T-helper 1 cell treated with Interleukin-12 subunit alpha and Interleukin-12 subunit beta and Interleukin-4 antibody, amounts not matched to agents 30 μg/mL and 1 μg/mL, for 36 hours (primary cell): ENCODE results near the gene DNAI2.

Experiments used
- H3K27ac Mint-ChIP-seq: one replicate; pipeline ENCODE4 v1.8.0; 2021; ENCODE audit warnings: mild to moderate bottlenecking, mixed read lengths
- H3K27me3 Mint-ChIP-seq: one replicate; pipeline ENCODE4 v1.8.0; 2021; ENCODE audit warnings: low read depth, mixed read lengths
- H3K36me3 Mint-ChIP-seq: one replicate; pipeline ENCODE4 v1.8.0; 2021; ENCODE audit warnings: low read depth, mixed read lengths
- H3K4me1 Mint-ChIP-seq: one replicate; pipeline ENCODE4 v1.8.0; 2021; ENCODE audit warnings: low read depth, mixed read lengths
- H3K4me3 Mint-ChIP-seq: one replicate; pipeline ENCODE4 v1.8.0; 2021; ENCODE audit warnings: mild to moderate bottlenecking, moderate library complexity, mixed read lengths
- H3K9me3 Mint-ChIP-seq: one replicate; pipeline ENCODE4 v1.8.0; 2021; ENCODE audit warnings: mixed read lengths

The DNAI2 gene

DNA sequence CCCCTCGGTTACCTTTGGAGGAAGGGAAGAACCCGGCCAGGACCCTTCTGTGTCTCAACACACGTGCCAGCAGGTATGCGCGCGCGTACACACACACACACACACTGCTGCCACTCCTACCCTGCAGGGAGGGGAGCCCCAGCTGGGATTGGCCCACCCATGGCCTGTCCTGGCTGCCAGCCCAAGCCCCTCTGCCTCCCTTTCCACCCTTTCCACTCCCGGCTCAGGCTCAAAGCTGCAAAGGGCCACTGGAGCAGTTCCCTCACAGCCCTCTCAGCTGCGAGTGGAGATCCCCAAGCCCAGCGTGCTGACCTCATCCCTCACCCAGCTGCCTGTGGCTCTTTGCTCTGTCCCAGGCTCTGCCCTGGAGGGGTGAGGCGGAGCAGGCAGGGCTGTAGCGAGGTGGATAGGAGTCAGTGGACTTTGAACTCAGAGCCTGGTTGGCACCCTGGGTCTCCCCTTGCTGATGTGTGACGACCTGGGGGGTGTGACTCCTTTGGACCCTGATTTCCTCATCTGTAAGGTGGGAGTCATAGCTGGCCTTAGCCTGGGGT lies 66.5 kb downstream of the DNAI2 start:
- no peaks in the 10 kb centered on the region for H3K36me3 Mint-ChIP-seq
- H3K9me3 Mint-ChIP-seq, result no peaks in the 10 kb centered on the region
- H3K27me3 Mint-ChIP-seq, result no peaks in the 10 kb centered on the region
- H3K4me3 Mint-ChIP-seq, result no peak overlapping the region
- H3K27ac Mint-ChIP-seq, result no peak overlapping the region
- no peaks in the 10 kb centered on the region for H3K4me1 Mint-ChIP-seq

DNA sequence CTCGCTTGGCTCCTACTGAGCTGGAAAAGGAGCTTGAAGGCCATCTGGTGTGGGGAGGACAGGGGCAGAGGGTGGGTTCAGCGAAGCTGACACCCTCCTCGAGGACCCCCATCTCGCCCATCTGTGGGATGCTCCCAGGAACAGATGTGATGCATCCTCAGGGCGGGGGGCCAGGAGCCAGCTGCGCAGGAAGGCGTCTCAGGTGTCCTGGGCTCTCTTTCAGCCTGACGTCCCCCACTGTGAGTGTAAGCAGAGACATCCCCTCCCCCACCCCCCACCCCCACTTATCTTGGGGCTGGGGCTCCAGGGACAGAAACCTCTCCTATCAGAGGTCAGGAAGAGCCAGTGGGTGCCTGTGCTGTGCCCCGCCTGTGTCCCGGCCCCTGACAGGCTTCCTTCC lies 68.2 kb downstream of the DNAI2 start:
- Mint-ChIP-seq H3K36me3 (no peaks in the 10 kb centered on the region), H3K9me3 (no peaks in the 10 kb centered on the region), H3K4me1 (no peaks in the 10 kb centered on the region), H3K27me3 (no peaks in the 10 kb centered on the region), H3K4me3 (no peak overlapping the region), H3K27ac (no peak overlapping the region)

DNA sequence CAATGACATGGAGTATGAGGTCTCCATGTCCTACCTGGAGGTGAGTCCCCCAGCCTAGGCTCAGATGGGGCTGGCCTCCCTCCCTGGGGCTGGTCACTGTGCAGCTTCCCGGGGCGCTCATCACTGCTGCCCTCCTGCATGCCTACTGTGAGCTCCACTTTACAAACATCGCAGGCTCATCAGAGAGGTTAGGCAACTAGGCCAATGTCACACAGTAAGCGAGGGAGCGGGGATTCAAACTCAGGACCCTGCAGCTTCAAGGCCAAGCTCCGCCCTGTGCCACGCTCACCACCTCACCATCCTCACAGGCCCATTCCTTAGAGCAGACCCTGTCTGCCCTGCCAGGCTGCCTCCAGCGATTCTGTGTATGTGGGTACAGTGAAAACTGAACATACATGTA lies 69.1 kb downstream of the DNAI2 start:
- no peaks in the 10 kb centered on the region for H3K36me3 Mint-ChIP-seq
- no peaks in the 10 kb centered on the region for H3K4me1 Mint-ChIP-seq
- H3K9me3 Mint-ChIP-seq, result no peaks in the 10 kb centered on the region
- peaks cover 3% of the 10 kb centered on the region for H3K27me3 Mint-ChIP-seq
- no peak overlapping the region for H3K27ac Mint-ChIP-seq
- H3K4me3 Mint-ChIP-seq, result no peak overlapping the region

DNA sequence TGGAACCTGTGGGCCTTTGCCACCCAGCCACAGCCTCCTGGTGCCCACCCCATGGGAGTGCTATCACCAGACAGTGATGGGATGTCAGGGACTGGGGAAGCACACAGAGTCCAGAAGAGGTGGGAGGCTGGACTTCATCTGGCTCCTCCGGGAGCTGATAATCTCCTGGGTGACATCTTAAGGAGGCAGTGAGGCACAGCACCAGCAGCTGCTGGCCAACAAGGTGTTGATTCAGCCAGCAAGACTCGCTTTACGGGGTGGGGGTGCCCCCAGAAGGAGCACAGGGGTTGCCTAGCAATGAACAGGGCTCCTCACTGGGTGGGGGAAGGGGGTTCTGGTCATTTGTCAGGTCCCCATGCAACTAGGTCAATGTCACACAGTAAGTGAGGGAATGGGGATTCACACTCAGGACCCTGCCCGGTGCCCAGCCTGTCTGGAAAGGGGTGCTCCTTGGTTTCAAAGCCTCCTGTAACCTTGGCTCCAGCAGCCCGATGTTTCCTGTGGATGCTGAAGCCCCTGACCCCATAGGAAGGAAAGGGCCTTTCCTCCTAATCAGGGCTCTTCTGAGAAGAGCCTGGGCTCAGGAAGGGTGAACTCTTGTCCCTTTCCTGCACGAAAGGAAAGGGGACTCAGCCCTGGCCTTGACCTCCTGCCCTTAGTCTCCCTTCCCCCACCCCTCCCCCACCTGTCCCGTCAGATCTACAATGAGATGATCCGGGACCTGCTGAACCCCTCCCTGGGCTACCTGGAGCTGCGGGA lies 69.7 kb downstream of the DNAI2 start:
- H3K27me3 Mint-ChIP-seq, result peaks cover 8% of the 10 kb centered on the region

DNA sequence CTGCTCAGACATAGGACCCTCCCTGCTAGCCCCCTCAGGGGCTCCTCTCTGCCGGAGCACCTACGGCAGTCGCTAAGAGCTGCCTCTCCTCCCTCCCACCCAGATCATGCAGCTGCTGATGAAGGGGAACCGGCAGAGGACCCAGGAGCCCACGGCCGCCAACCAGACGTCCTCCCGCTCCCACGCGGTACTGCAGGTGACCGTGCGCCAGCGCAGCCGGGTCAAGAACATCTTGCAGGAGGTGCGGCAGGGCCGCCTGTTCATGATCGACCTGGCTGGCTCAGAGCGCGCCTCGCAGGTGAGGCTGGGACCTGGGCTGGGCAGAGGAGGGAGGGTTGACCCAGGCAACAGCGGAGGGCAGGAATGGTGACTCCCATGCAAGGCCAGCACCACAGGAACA lies 70.6 kb downstream of the DNAI2 start:
- Mint-ChIP-seq H3K4me3 (no peak overlapping the region), H3K36me3 (no peaks in the 10 kb centered on the region), H3K27ac (no peak overlapping the region), H3K9me3 (no peaks in the 10 kb centered on the region), H3K27me3 (peaks cover 12% of the 10 kb centered on the region), H3K4me1 (no peaks in the 10 kb centered on the region)

More for the DNA sequence above, 69.7 kb downstream of the DNAI2 start:
- H3K27ac Mint-ChIP-seq, result no peak overlapping the region
- H3K36me3 Mint-ChIP-seq, result no peaks in the 10 kb centered on the region
- no peak overlapping the region for H3K4me3 Mint-ChIP-seq
- no peaks in the 10 kb centered on the region for H3K9me3 Mint-ChIP-seq
- no peaks in the 10 kb centered on the region for H3K4me1 Mint-ChIP-seq

DNA sequence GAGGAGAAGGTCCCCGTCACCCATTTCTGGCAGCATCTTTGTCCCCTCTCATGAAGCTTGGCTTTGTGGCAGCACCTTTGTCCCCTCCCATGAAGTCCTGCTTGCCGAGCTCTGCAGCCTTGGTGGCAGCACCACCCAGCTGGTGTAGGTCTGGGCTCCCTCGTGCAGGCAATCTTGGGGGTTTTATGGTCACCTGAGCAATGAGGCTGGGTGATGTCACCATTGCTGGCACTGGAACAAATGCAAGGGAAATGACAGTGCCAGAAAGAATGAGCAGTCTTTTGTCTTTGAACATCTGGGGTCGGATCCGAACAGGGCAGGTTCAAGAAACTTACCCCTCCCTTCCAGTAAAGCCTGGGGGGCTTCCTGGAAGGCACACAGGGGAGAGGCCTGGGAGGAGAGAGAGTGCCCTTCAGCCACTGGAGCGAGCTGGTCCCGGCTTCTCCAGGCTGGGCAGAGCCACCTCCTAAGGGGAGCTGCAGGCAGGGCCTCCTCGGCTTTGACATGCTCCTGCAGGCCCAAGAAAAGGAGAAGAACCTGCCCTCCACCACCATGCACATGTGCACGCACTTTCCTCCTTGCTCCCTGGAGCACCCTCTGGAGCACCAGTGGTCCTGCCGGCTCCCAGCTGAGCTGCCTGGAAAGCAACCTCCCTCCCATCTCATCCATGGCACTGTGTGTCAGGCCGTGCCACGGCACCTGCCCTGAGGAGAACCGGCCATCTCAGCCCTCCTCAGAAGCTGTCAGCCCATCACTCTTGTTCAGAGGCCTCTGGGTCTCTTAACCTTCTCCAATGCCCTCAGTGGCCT lies 71.6 kb downstream of the DNAI2 start:
- Mint-ChIP-seq H3K27ac (no peak overlapping the region), H3K4me1 (no peaks in the 10 kb centered on the region), H3K4me3 (no peak overlapping the region), H3K27me3 (peaks cover 19% of the 10 kb centered on the region), H3K36me3 (no peaks in the 10 kb centered on the region), H3K9me3 (no peaks in the 10 kb centered on the region)

DNA sequence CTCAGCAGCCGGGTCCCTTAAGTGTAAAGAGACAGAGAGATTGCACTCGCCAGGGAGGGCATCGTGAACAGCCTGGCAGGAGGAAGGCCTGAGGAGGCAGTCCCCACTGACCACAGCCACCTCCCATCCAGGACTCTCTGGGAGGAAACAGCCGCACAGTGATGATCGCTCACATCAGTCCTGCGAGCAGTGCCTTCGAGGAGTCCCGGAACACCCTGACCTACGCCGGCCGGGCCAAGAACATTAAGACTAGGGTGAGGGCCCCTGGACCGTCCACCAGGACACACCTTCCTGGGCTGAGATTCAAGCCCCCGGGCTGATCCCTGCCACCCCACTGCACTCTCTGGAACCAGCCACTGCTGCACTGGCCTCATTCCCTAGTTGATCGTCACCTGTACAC lies 73.6 kb downstream of the DNAI2 start:
- Mint-ChIP-seq H3K27ac (no peak overlapping the region), H3K4me3 (no peak overlapping the region), H3K9me3 (no peaks in the 10 kb centered on the region), H3K27me3 (peaks cover 28% of the 10 kb centered on the region), H3K36me3 (no peaks in the 10 kb centered on the region), H3K4me1 (no peaks in the 10 kb centered on the region)

DNA sequence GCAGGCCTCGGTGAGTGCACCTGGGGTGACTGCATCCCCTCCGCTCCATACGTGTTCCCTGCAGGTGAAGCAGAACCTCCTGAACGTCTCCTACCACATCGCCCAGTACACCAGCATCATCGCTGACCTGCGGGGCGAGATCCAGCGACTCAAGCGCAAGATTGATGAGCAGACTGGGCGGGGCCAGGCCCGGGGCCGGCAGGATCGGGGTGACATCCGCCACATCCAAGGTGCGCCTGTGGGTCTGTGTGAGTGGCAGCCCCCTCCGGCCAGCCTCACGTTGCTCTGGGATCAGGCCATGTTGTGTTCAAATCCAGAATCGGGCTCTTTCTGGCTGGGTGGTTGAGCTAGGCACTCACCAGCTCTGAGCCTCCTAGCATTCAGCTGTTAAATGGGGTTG lies 75.1 kb downstream of the DNAI2 start:
- H3K36me3 Mint-ChIP-seq, result no peaks in the 10 kb centered on the region

DNA sequence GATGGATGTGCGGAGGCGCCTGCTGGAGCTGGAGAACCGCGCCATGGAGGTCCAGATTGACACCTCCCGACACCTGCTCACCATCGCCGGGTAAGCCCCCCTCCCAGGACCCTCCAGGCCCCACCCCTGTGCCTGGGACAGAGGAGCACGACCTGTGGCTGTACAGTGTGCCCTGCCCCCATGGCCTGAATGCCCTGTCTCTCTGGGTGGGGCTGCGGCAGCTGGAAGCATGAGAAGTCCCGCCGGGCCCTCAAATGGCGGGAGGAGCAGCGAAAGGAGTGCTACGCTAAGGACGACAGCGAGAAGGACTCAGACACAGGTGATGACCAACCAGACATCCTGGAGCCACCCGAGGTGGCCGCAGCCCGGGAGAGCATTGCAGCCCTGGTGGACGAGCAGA lies 76.5 kb downstream of the DNAI2 start:
- Mint-ChIP-seq H3K9me3 (no peaks in the 10 kb centered on the region), H3K27ac (no peak overlapping the region), H3K4me3 (no peak overlapping the region), H3K27me3 (peaks cover 53% of the 10 kb centered on the region), H3K36me3 (no peaks in the 10 kb centered on the region), H3K4me1 (no peaks in the 10 kb centered on the region)

More for the DNA sequence above, 75.1 kb downstream of the DNAI2 start:
- no peak overlapping the region for H3K4me3 Mint-ChIP-seq
- no peaks in the 10 kb centered on the region for H3K9me3 Mint-ChIP-seq
- no peak overlapping the region for H3K27ac Mint-ChIP-seq
- H3K4me1 Mint-ChIP-seq, result no peaks in the 10 kb centered on the region
- H3K27me3 Mint-ChIP-seq, result peaks cover 42% of the 10 kb centered on the region

DNA sequence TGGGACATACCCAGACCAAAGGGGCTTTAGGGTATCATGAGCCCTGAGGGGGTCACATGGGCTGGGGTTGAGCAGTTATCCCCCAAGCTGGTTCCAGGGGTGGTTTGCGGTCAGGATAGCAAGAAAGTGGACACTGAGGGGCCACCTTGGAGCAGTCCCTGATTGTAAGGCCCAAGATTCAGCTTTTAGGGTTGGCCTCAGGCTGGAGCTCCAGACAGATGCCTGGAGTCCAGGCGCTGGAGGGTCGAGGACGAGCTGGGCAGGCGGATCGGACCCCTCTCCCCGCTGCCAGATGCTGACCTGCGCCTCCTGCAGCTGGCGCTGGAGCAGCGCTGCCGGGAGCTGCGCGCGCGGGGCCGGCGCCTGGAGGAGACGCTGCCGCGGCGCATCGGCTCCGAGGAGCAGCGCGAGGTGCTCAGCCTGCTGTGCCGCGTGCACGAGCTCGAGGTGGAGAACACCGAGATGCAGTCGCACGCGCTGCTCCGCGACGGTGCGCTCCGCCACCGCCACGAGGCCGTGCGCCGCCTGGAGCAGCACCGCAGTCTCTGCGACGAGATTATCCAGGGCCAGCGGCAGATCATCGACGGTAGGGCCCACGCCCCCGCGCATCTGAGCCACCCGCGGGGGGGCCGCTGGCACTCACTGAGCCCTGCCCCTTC lies 77.6 kb downstream of the DNAI2 start:
- H3K27me3 Mint-ChIP-seq, result peaks cover 63% of the 10 kb centered on the region
- no peaks in the 10 kb centered on the region for H3K4me1 Mint-ChIP-seq
- no peaks in the 10 kb centered on the region for H3K36me3 Mint-ChIP-seq
- no peaks in the 10 kb centered on the region for H3K9me3 Mint-ChIP-seq
- no peak overlapping the region for H3K4me3 Mint-ChIP-seq
- no peak overlapping the region for H3K27ac Mint-ChIP-seq

DNA sequence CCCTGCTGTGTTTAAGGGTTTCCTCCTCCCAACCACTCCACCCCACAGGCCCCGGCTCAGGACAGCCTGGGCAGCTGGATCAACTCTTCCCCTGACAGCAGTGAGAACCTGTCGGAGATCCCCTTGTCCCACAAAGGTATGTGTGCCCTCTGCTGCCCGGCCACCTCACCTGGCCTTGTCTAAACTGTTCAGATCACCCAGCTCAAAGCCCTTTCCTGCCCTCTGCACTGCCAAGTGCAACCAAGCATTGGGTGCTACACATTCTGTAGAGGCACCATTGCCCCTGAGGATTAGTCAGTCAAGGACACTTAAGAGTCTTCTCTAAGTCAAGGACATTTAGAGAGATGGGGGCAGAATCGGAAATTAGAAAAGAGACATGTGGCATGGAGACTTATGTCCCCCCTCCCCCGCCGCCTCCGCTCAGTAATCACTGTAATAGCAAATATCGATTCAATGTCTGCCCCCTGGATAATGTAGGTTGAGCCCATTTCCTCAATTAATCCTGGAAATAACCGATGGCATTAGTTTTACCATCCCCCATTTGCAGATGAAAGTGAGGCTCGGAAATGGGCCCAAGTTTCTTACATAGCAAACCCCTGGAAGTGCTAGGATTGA lies 79.5 kb downstream of the DNAI2 start:
- Mint-ChIP-seq H3K4me3 (no peak overlapping the region), H3K27me3 (peaks cover 67% of the 10 kb centered on the region), H3K27ac (no peak overlapping the region), H3K4me1 (no peaks in the 10 kb centered on the region), H3K36me3 (no peaks in the 10 kb centered on the region), H3K9me3 (no peaks in the 10 kb centered on the region)

DNA sequence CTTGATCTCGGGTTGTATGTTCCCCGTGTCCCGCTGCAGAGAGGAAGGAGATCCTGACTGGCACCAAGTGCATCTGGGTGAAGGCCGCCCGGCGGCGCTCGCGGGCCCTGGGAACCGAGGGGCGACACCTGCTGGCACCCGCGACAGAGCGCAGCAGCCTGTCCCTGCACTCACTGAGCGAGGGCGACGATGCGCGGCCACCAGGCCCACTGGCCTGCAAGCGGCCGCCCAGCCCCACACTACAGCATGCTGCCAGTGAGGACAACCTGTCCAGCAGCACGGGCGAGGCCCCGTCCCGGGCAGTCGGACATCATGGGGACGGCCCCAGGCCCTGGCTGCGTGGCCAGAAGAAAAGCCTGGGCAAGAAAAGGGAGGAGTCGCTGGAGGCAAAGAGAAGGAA lies 80.1 kb downstream of the DNAI2 start:
- peaks cover 66% of the 10 kb centered on the region for H3K27me3 Mint-ChIP-seq
- no peaks in the 10 kb centered on the region for H3K9me3 Mint-ChIP-seq
- no peak overlapping the region for H3K27ac Mint-ChIP-seq
- H3K4me1 Mint-ChIP-seq, result no peaks in the 10 kb centered on the region
- no peak overlapping the region for H3K4me3 Mint-ChIP-seq
- no peaks in the 10 kb centered on the region for H3K36me3 Mint-ChIP-seq

DNA sequence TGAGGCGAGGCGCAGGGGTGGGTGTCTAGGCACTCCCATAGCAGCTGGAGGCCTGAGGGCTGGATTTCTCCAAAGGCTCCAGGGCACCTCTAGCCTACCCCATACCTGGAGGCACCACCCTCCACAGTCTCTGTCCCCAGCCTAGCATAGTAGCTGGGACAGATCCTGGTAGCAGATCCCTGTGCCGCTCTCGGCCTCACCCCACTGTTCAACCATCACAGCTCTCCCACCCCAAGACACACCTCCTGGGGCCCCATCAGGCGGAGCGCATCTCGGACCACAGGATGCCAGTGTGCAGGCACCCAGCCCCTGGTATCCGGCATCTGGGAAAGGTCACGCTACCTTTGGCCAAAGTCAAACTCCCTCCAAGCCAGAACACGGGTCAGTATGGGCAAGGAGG lies 80.5 kb downstream of the DNAI2 start:
- Mint-ChIP-seq H3K27ac (no peak overlapping the region), H3K27me3 (peaks cover 66% of the 10 kb centered on the region), H3K4me3 (no peak overlapping the region), H3K36me3 (no peaks in the 10 kb centered on the region), H3K4me1 (no peaks in the 10 kb centered on the region), H3K9me3 (no peaks in the 10 kb centered on the region)

DNA sequence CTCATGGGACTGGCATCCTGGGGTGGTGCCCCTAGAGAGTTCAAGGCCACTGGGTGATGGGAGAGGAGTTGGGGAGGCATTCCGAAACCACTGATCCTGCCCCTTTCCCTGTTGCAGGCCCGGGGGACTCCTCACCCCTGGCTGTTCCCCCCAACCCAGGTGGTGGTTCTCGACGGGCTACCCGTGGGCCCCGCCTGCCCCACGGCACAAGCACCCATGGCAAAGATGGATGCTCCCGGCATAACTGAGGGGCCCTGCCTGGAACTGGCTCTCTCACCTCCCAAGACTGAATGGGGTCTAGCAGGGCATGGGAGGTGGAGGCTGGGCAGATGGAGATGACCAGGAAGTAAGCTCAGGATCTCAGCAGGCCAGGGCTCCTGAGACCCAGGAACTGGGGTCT lies 81.0 kb downstream of the DNAI2 start:
- Mint-ChIP-seq H3K27ac (no peak overlapping the region), H3K4me3 (no peak overlapping the region), H3K27me3 (peaks cover 63% of the 10 kb centered on the region), H3K4me1 (no peaks in the 10 kb centered on the region), H3K36me3 (no peaks in the 10 kb centered on the region), H3K9me3 (no peaks in the 10 kb centered on the region)
